HTR-8/SVneo (cell line): ENCODE data around the gene PRR15.

Experiments
- DNase-seq: peaks from one replicate; pipeline ENCODE4 v3.0.0; 2011; ENCODE audit warnings: low spot score, mixed read lengths; ENCODE audit not compliant: insufficient read length
- FAIRE-seq: peaks from 2 replicates; lab custom pipeline; 2011; peaks lifted over from hg19 to GRCh38; lab: Jason Lieb, UNC

Gene PRR15

GRCh38 chr7:29606830-29607229 is 43.2 kb downstream of the PRR15 start:
- no peak for DNase-seq
- FAIRE-seq, result no peak

- FAIRE-seq, result no peak
- DNase-seq, result no peak
Observed at GRCh38 chr7:29607259-29607658, 43.6 kb downstream of the PRR15 start.

GRCh38 chr7:29607889-29608288 is 44.3 kb downstream of the PRR15 start:
- FAIRE-seq, result no peak
- DNase-seq, result no peak

GRCh38 chr7:29609162-29610037 is 45.8 kb downstream of the PRR15 start:
- peak; percentile 10 for DNase-seq
- FAIRE-seq, result no peak

GRCh38 chr7:29610086-29610485 is 46.5 kb downstream of the PRR15 start:
- FAIRE-seq, result no peak
- no peak for DNase-seq

- no peak for FAIRE-seq
- DNase-seq, result no peak
Observed at GRCh38 chr7:29611941-29612544, 48.4 kb downstream of the PRR15 start.

GRCh38 chr7:29612596-29612995 is 49.0 kb downstream of the PRR15 start:
- no peak for DNase-seq
- no peak for FAIRE-seq

GRCh38 chr7:29613100-29613499 is 49.5 kb downstream of the PRR15 start:
- FAIRE-seq (no peak), DNase-seq (no peak)

- no peak for DNase-seq
- FAIRE-seq, result no peak
Observed at GRCh38 chr7:29614229-29614628, 50.6 kb downstream of the PRR15 start.
